OCI-LY1 (cell line): ENCODE data around the gene RAPGEF2.

Experiments
- EZH2 ChIP-seq: fragments of 200-600 bp; sonication (generic), shearing (Covaris generic); IDR thresholded peaks from 2 replicates; pipeline ENCODE4 v1.8.0; 2017; ENCODE audit warnings: borderline replicate concordance, mixed run types, mild to moderate bottlenecking, antibody characterized with exemption, low read length, moderate library complexity, mixed read lengths
- TF ChIP-seq, protein P1 (sequence below): fragments of 200-600 bp; sonication (generic), shearing (Covaris generic); IDR thresholded peaks from 2 replicates; pipeline ENCODE4 v1.5.1; 2017; ENCODE audit warnings: mild to moderate bottlenecking, antibody characterized with exemption, low read length, moderate library complexity, mixed read lengths

DNA sequence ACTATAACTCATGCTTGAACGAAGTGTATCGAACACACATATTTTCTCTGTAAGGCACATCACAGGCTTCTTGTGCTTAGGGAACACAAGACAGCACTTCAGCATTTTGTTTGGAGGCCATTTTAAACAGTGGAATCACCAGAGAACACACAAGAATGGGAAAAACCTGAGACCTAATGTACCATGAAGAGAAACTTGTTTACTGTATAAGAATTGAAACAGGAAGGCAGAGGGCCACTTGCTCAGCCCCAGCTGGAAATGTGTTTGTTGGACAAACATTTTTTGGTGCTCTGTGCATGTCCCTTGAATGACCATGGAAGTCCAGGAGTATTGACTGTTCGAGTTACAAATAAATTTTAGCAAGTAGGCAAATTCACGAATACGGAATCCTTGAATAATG is 47.5 kb downstream of the RAPGEF2 start:
- no peak for TF ChIP-seq EZH2
- TF ChIP-seq, protein P1, sequence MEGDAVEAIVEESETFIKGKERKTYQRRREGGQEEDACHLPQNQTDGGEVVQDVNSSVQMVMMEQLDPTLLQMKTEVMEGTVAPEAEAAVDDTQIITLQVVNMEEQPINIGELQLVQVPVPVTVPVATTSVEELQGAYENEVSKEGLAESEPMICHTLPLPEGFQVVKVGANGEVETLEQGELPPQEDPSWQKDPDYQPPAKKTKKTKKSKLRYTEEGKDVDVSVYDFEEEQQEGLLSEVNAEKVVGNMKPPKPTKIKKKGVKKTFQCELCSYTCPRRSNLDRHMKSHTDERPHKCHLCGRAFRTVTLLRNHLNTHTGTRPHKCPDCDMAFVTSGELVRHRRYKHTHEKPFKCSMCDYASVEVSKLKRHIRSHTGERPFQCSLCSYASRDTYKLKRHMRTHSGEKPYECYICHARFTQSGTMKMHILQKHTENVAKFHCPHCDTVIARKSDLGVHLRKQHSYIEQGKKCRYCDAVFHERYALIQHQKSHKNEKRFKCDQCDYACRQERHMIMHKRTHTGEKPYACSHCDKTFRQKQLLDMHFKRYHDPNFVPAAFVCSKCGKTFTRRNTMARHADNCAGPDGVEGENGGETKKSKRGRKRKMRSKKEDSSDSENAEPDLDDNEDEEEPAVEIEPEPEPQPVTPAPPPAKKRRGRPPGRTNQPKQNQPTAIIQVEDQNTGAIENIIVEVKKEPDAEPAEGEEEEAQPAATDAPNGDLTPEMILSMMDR: no peak
